GM12878 (cell line): ENCODE data around the gene ZNF302. TPM values are rescaled to one million over a fixed set of nuclear protein-coding genes. Genes with fewer than 3 reads are reported as not detected.

Experiments
- ATAC-seq: fragments of 200-7000 bp; cut with Tn5 transposase; 3 replicates; pipeline ENCODE4 v1.9.1; 2020; ENCODE audit warnings: mild to moderate bottlenecking, moderate library complexity
- BruUV-seq: library from RNA; stranded (reverse); fragments of 400-500 nt; replicated peaks from 2 replicates; lab custom pipeline; 2021; lab: Mats Ljungman, UMichigan
- CTCF ChIA-PET: fragments of 300-600 bp; sonication (Branson Sonifier 250); formaldehyde crosslinking; extraction: SDS; loops from one replicate; lab custom pipeline; 2021; ENCODE audit warnings: inconsistent platforms; lab: Yijun Ruan, JAX
- POLR2A ChIA-PET: fragments of 350-600 bp; formaldehyde crosslinking; extraction: SDS; loops from one replicate; lab custom pipeline; 2021; ENCODE audit warnings: inconsistent platforms; lab: Charles Lee
- RAD21 ChIA-PET: fragments of 300-600 bp; sonication (Branson Sonifier 250); formaldehyde crosslinking; loops from one replicate; lab custom pipeline; 2023; ENCODE audit warnings: antibody characterized with exemption; ENCODE audit not compliant: unreplicated experiment; lab: Charles Lee
- SMC1A ChIA-PET: fragments of 300-600 bp; sonication (Branson Sonifier 250); formaldehyde crosslinking; loops from one replicate; lab custom pipeline; 2023; ENCODE audit not compliant: unreplicated experiment, uncharacterized antibody; lab: Charles Lee
- DNase-seq: peaks from one replicate; pipeline ENCODE4 v3.0.0-alpha.2; 2011; ENCODE audit warnings: low read depth, low spot score
- FAIRE-seq: peaks from 3 replicates; lab custom pipeline; 2011; peaks lifted over from hg19 to GRCh38; lab: Jason Lieb, UNC
- H2AFZ ChIP-seq: 2 replicates; pipeline ENCODE4 v1.6.0; 2011; ENCODE audit warnings: low read depth, low read length, control low read depth; ENCODE audit not compliant: control insufficient read depth
- H3K27ac ChIP-seq: 2 replicates; pipeline ENCODE4 v1.5.1; 2011; ENCODE audit warnings: control low read depth; ENCODE audit not compliant: control insufficient read depth, insufficient read depth
- H3K27me3 ChIP-seq, 2 experiments: replicated peaks in 1 of 2; 2 replicates each; pipeline versions ENCODE4 v1.6.0 to v1.6.1; 2011; ENCODE audit warnings: low read length in 1 of 2; ENCODE audit not compliant: control insufficient read depth in 2 of 2, insufficient read depth in 2 of 2
- H3K36me3 ChIP-seq, 2 experiments: 2 replicates each; pipeline ENCODE4 v1.5.1; 2011; ENCODE audit warnings: low read length in 1 of 2; ENCODE audit not compliant: control insufficient read depth in 2 of 2, insufficient read depth in 2 of 2
- H3K4me1 ChIP-seq: 2 replicates; pipeline ENCODE4 v1.6.1; 2011; ENCODE audit warnings: mild to moderate bottlenecking, low read length, moderate library complexity, mixed read lengths; ENCODE audit not compliant: control insufficient read depth, insufficient read depth
- H3K4me2 ChIP-seq: 2 replicates; pipeline ENCODE4 v1.6.0; 2011; ENCODE audit warnings: control low read depth; ENCODE audit not compliant: control insufficient read depth, insufficient read depth
- H3K4me3 ChIP-seq: fragments of 200-600 bp; sonication (generic); 2 replicates; pipeline ENCODE4 v1.5.1; 2016
- H3K79me2 ChIP-seq: 2 replicates; pipeline ENCODE4 v1.6.0; 2011; ENCODE audit warnings: low read length; ENCODE audit not compliant: control insufficient read depth, insufficient read depth
- H3K9ac ChIP-seq: 2 replicates; pipeline ENCODE4 v1.8.0; 2011; ENCODE audit warnings: low read length, control low read depth, mixed read lengths; ENCODE audit not compliant: control insufficient read depth, insufficient read depth
- H3K9me3 ChIP-seq: replicated peaks from 3 replicates; pipeline ENCODE4 v1.5.1; 2011; ENCODE audit warnings: mild to moderate bottlenecking, low read length; ENCODE audit not compliant: control insufficient read depth, insufficient read depth
- H4K20me1 ChIP-seq: 2 replicates; pipeline ENCODE4 v1.6.0; 2011; ENCODE audit not compliant: control insufficient read depth, insufficient read depth
- ATF7 ChIP-seq: fragments of 450-650 bp; IDR thresholded peaks from 2 replicates; pipeline ENCODE4 v1.6.1; 2016; ENCODE audit warnings: low read depth, mild to moderate bottlenecking
- BRCA1 ChIP-seq: IDR thresholded peaks from 2 replicates; pipeline ENCODE4 v1.6.1; 2011; ENCODE audit warnings: low read depth, low read length, improper control_type of control experiment
- CHD1 ChIP-seq: IDR thresholded peaks from 2 replicates; pipeline ENCODE4 v1.6.1; 2012; ENCODE audit warnings: low read depth, low read length, improper control_type of control experiment
- EGR1 ChIP-seq, 2 experiments: IDR thresholded peaks; 1 replicate in 1 of 2; 2 replicates in 1 of 2; pipeline ENCODE4 v1.6.1; 2011 to 2012; ENCODE audit warnings: low read depth in 2 of 2, low read length in 2 of 2, borderline replicate concordance in 1 of 2, mild to moderate bottlenecking in 1 of 2, moderate library complexity in 1 of 2
- ESRRA ChIP-seq: IDR thresholded peaks from 2 replicates; pipeline ENCODE4 v1.6.1; 2012; ENCODE audit warnings: mild to moderate bottlenecking, low read length, improper control_type of control experiment
- HDAC2 ChIP-seq: fragments of 200-600 bp; sonication (generic); IDR thresholded peaks from 2 replicates; pipeline ENCODE4 v1.6.1; 2017
- JUND ChIP-seq: IDR thresholded peaks from 2 replicates; pipeline ENCODE4 v1.6.1; 2012; ENCODE audit warnings: low read depth, mild to moderate bottlenecking, low read length, improper control_type of control experiment, moderate library complexity
- MXI1 ChIP-seq: fragments of 150-350 bp; IDR thresholded peaks from 2 replicates; pipeline ENCODE4 v1.6.1; 2011; ENCODE audit warnings: low read depth, mild to moderate bottlenecking, inconsistent platforms, low read length, improper control_type of control experiment
- NFYA ChIP-seq: IDR thresholded peaks from 2 replicates; pipeline ENCODE4 v1.6.1; 2011; ENCODE audit warnings: low read depth, mild to moderate bottlenecking, low read length, improper control_type of control experiment, borderline replicate concordance
- POLR2AphosphoS2 ChIP-seq: IDR thresholded peaks from 2 replicates; pipeline ENCODE4 v1.6.1; 2011; ENCODE audit warnings: low read depth, mild to moderate bottlenecking, low read length, improper control_type of control experiment, moderate library complexity
- RELA ChIP-seq: fragments of 450-650 bp; IDR thresholded peaks from 2 replicates; pipeline ENCODE4 v1.8.0; 2014; ENCODE audit warnings: borderline replicate concordance; ENCODE audit not compliant: partially characterized antibody
- SIN3A ChIP-seq: IDR thresholded peaks from 2 replicates; pipeline ENCODE4 v1.6.1; 2012; ENCODE audit warnings: low read depth, low read length, improper control_type of control experiment
- SPI1 ChIP-seq: IDR thresholded peaks from 2 replicates; pipeline ENCODE4 v1.6.1; 2011; ENCODE audit warnings: low read depth, mild to moderate bottlenecking, low read length, moderate library complexity, borderline replicate concordance; ENCODE audit not compliant: insufficient read depth
- SREBF1 ChIP-seq: IDR thresholded peaks from 2 replicates; pipeline ENCODE4 v1.6.1; 2012; ENCODE audit warnings: mild to moderate bottlenecking, low read length
- TCF3 ChIP-seq: IDR thresholded peaks from 2 replicates; pipeline ENCODE4 v1.6.1; 2012; ENCODE audit warnings: low read depth, mild to moderate bottlenecking, low read length, borderline replicate concordance; ENCODE audit not compliant: insufficient read depth
- WRNIP1 ChIP-seq: IDR thresholded peaks from 2 replicates; pipeline ENCODE4 v1.6.1; 2011; ENCODE audit warnings: low read depth, low read length, improper control_type of control experiment, borderline replicate concordance
- ZNF384 ChIP-seq: IDR thresholded peaks from 2 replicates; pipeline ENCODE4 v1.6.1; 2012; ENCODE audit warnings: low read depth, mild to moderate bottlenecking, low read length, improper control_type of control experiment, borderline replicate concordance
- WGBS: methylation state at CpG from one replicate; pipeline ENCODE4 v1.1.6; 2016; ENCODE audit warnings: low lambda C conversion rate; ENCODE audit not compliant: insufficient replicate concordance, insufficient coverage; ENCODE audit errors: missing lambda C conversion rate; 5-methylcytosine and 5-hydroxymethylcytosine counted together
- in situ Hi-C: fragments of 300-500 bp; cut with MboI; formaldehyde crosslinking; loops from 9 replicates; pipeline ENCODE4 v1.14.3; 2018; ENCODE audit warnings: mixed read lengths
- intact Hi-C: fragments of 100-400 bp; cut with micrococcal nuclease; formaldehyde crosslinking; loops from one replicate; pipeline ENCODE4 v1.14.2; 2022; ENCODE audit not compliant: unreplicated experiment
- polyA plus RNA-seq, 11 experiments: library from polyadenylated mRNA; depleted of rRNA in 4 of 11; unstranded in 6 of 11; stranded (reverse) in 5 of 11; fragments of >200 nt; fragmentation: Nextera tagmentation in 4 of 11; fragmentation: Illumina TruSeq in 1 of 11; extraction: Ambion mirVana in 4 of 11; extraction: Trizol in 1 of 11; gene quantifications; 1 replicate in 1 of 11; 2 replicates in 10 of 11; pipeline versions ENCODE4 v1.2.1 to v1.2.3, GENCODE V29; 2011 to 2016; ENCODE audit warnings: inconsistent platforms in 2 of 11, missing spikeins in 2 of 11, low read depth in 1 of 11
- total RNA-seq, 4 experiments: library from RNA; depleted of rRNA in 3 of 4; stranded (reverse); fragments of >200 nt in 3 of 4; fragmentation: Illumina TruSeq in 1 of 4; extraction: Trizol in 1 of 4; gene quantifications; 2 replicates each; pipeline versions ENCODE4 v1.2.1 to v1.2.3, GENCODE V29; 2013 to 2021
- TF ChIP-seq, protein P1 (sequence below): fragments of 450-650 bp; IDR thresholded peaks from 2 replicates; pipeline ENCODE4 v1.6.1; 2017; ENCODE audit warnings: mild to moderate bottlenecking, moderate library complexity
- TF ChIP-seq, protein P2 (sequence below): IDR thresholded peaks from 2 replicates; pipeline ENCODE4 v1.6.1; 2012; ENCODE audit warnings: low read depth, low read length, improper control_type of control experiment

Gene ZNF302
- total and polyA plus RNA-seq, 10 of the 15 experiments (the other 5 are each of a cell fraction or from before 2014, with no cell fraction given), result 8.4 to 35.4 (median 19.7) TPM

DNA sequence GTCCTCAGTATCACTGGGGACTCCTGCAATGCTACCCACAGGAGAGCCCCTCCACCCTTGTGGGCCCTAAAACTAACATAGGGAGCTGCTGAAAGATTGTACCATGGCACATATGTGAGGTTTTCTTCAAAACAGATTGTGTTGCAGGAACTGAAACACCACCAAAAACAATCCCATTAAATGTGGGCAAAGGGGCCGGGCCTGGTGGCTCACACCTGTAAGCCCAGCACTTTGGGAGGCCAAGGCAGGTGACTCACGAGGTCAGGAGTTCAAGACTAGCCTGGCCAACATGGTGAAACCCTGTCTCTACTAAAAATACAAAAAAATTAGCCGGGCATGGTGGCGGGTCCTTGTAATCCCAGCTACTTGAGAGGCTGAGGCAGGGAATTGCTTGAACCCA lies 35.2 kb upstream of the ZNF302 start:
- intact Hi-C loops, result no loop called here
- Histone ChIP-seq H3K9me3 (no peaks in the 10 kb centered on the region; the same call in 2 of the 3 replicates), H4K20me1 (no peaks in the 10 kb centered on the region), H3K4me3 (no peak overlapping the region), H2AFZ (no peak overlapping the region), H3K4me2 (no peak overlapping the region), H3K9ac (no peak overlapping the region), H3K36me3 (no peaks in the 10 kb centered on the region), H3K4me1 (no peaks in the 10 kb centered on the region), H3K27ac (no peak overlapping the region), H3K27me3 (no peaks in the 10 kb centered on the region), H3K79me2 (no peaks in the 10 kb centered on the region)
- in situ Hi-C loops, result no loop called here
- FAIRE-seq, result no peak
- no peak for DNase-seq
- no peak for TF ChIP-seq ATF7
- TF ChIP-seq CHD1, result no peak
- TF ChIP-seq SIN3A, result no peak
- TF ChIP-seq EGR1 (IDR thresholded peaks at IDR 0.05; ENCODE audit: borderline replicate concordance in 1 of 2, low read depth in 2 of 2, low read length in 2 of 2), result no peak
- TF ChIP-seq MXI1, result no peak
- TF ChIP-seq SPI1, result no peak
- no peak for TF ChIP-seq POLR2AphosphoS2
- TF ChIP-seq, protein P1, sequence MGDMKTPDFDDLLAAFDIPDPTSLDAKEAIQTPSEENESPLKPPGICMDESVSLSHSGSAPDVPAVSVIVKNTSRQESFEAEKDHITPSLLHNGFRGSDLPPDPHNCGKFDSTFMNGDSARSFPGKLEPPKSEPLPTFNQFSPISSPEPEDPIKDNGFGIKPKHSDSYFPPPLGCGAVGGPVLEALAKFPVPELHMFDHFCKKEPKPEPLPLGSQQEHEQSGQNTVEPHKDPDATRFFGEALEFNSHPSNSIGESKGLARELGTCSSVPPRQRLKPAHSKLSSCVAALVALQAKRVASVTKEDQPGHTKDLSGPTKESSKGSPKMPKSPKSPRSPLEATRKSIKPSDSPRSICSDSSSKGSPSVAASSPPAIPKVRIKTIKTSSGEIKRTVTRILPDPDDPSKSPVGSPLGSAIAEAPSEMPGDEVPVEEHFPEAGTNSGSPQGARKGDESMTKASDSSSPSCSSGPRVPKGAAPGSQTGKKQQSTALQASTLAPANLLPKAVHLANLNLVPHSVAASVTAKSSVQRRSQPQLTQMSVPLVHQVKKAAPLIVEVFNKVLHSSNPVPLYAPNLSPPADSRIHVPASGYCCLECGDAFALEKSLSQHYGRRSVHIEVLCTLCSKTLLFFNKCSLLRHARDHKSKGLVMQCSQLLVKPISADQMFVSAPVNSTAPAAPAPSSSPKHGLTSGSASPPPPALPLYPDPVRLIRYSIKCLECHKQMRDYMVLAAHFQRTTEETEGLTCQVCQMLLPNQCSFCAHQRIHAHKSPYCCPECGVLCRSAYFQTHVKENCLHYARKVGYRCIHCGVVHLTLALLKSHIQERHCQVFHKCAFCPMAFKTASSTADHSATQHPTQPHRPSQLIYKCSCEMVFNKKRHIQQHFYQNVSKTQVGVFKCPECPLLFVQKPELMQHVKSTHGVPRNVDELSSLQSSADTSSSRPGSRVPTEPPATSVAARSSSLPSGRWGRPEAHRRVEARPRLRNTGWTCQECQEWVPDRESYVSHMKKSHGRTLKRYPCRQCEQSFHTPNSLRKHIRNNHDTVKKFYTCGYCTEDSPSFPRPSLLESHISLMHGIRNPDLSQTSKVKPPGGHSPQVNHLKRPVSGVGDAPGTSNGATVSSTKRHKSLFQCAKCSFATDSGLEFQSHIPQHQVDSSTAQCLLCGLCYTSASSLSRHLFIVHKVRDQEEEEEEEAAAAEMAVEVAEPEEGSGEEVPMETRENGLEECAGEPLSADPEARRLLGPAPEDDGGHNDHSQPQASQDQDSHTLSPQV, result no peak
- no peak for TF ChIP-seq NFYA
- TF ChIP-seq ZNF384, result no peak
- TF ChIP-seq RELA, result no peak
- TF ChIP-seq JUND, result no peak
- no peak for TF ChIP-seq ESRRA
- no peak for TF ChIP-seq WRNIP1
- no peak for TF ChIP-seq TCF3
- TF ChIP-seq SREBF1, result no peak
- TF ChIP-seq, protein P2, sequence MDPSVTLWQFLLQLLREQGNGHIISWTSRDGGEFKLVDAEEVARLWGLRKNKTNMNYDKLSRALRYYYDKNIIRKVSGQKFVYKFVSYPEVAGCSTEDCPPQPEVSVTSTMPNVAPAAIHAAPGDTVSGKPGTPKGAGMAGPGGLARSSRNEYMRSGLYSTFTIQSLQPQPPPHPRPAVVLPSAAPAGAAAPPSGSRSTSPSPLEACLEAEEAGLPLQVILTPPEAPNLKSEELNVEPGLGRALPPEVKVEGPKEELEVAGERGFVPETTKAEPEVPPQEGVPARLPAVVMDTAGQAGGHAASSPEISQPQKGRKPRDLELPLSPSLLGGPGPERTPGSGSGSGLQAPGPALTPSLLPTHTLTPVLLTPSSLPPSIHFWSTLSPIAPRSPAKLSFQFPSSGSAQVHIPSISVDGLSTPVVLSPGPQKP, result no peak
- no peak for TF ChIP-seq BRCA1
- no peak for TF ChIP-seq HDAC2
- CTCF ChIA-PET, result no interaction called here
- SMC1A ChIA-PET, result interaction anchor here (1.1 to 3.3 kb wide), 2 partner anchors 21 to 70 kb away, joined by 3 to 13 read pairs; no protein-coding TSS in a partner anchor
- ATAC-seq, result no peak
- POLR2A ChIA-PET, result interaction anchor here (0.6 kb wide), 1 partner anchor 36 kb away, joined by 7 read pairs; no protein-coding TSS in a partner anchor
- 37% methylated on average over 4 of the region's 4 CpGs for WGBS
- BruUV-seq, result no TSS peak
- RAD21 ChIA-PET, result no interaction called here
